GM23248 (cell line): ENCODE results near the gene CUX1. TPM values are rescaled to one million over a fixed set of nuclear protein-coding genes. Genes with fewer than 3 reads are reported as not detected.
A peak's percentile ranks its signal among the peaks of the same experiment; 100 is the strongest.

Experiments
- DNase-seq: peaks from one replicate; pipeline ENCODE4 v3.0.0-alpha.2; 2015
- H2AFZ ChIP-seq: fragments of 200-600 bp; sonication (generic); 2 replicates; pipeline ENCODE4 v1.6.1; 2016; ENCODE audit warnings: antibody characterized with exemption
- H3F3A ChIP-seq: fragments of 200-600 bp; sonication (generic); 2 replicates; pipeline ENCODE4 v1.6.1; 2016; ENCODE audit warnings: mild to moderate bottlenecking, antibody characterized with exemption, mixed run types; ENCODE audit not compliant: insufficient read depth
- H3K27ac ChIP-seq: fragments of 200-600 bp; sonication (generic); 2 replicates; pipeline ENCODE4 v1.5.1; 2016; ENCODE audit warnings: mild to moderate bottlenecking
- H3K27me3 ChIP-seq: fragments of 200-600 bp; sonication (generic); replicated peaks from 2 replicates; pipeline ENCODE4 v1.6.1; 2016; ENCODE audit warnings: mild to moderate bottlenecking; ENCODE audit not compliant: insufficient read depth
- H3K36me3 ChIP-seq: fragments of 200-600 bp; sonication (generic); 2 replicates; pipeline ENCODE4 v1.6.1; 2016; ENCODE audit warnings: low read depth, mild to moderate bottlenecking
- H3K4me1 ChIP-seq: fragments of 200-600 bp; sonication (generic); 2 replicates; pipeline ENCODE4 v1.6.1; 2016; ENCODE audit warnings: mild to moderate bottlenecking; ENCODE audit not compliant: insufficient read depth
- H3K4me2 ChIP-seq: fragments of 200-600 bp; sonication (generic); one replicate; pipeline ENCODE4 v1.6.1; 2016; ENCODE audit warnings: mild to moderate bottlenecking; ENCODE audit not compliant: unreplicated experiment
- H3K4me3 ChIP-seq: fragments of 200-600 bp; sonication (generic); 2 replicates; pipeline ENCODE4 v1.5.1; 2016; ENCODE audit warnings: mild to moderate bottlenecking
- H3K79me2 ChIP-seq: fragments of 200-600 bp; sonication (generic); 2 replicates; pipeline ENCODE4 v1.6.1; 2016; ENCODE audit warnings: mild to moderate bottlenecking; ENCODE audit not compliant: insufficient read depth
- H3K9ac ChIP-seq: fragments of 200-600 bp; sonication (generic); 2 replicates; pipeline ENCODE4 v1.6.1; 2016; ENCODE audit warnings: mild to moderate bottlenecking
- H3K9me2 ChIP-seq: fragments of 200-600 bp; sonication (generic); 2 replicates; pipeline ENCODE4 v1.6.1; 2016; ENCODE audit warnings: mixed run types, mild to moderate bottlenecking, moderate library complexity; ENCODE audit not compliant: insufficient read depth
- H3K9me3 ChIP-seq: fragments of 200-600 bp; sonication (generic); one replicate; pipeline ENCODE4 v1.6.1; 2017; ENCODE audit warnings: low read depth
- H4K20me1 ChIP-seq: fragments of 200-600 bp; sonication (generic); 2 replicates; pipeline ENCODE4 v1.6.0; 2016; ENCODE audit not compliant: insufficient read depth
- EZH2 ChIP-seq: fragments of 200-600 bp; sonication (generic); IDR thresholded peaks from 2 replicates; pipeline ENCODE4 v1.6.1; 2018; ENCODE audit warnings: antibody characterized with exemption, mild to moderate bottlenecking; ENCODE audit not compliant: insufficient read depth, poor library complexity, severe bottlenecking
- EZH2phosphoT487 ChIP-seq: fragments of 200-600 bp; sonication (generic); IDR thresholded peaks from 2 replicates; pipeline ENCODE4 v1.6.1; 2018; ENCODE audit warnings: antibody characterized with exemption, moderate library complexity, mild to moderate bottlenecking, low read depth; ENCODE audit not compliant: insufficient read depth
- WGBS, 2 experiments: methylation state at CpG; one replicate each; pipeline ENCODE4 v1.1.6; 2015 to 2017; ENCODE audit warnings: low lambda C conversion rate in 2 of 2, low coverage in 1 of 2; ENCODE audit errors: missing lambda C conversion rate in 2 of 2; 5-methylcytosine and 5-hydroxymethylcytosine counted together
- in situ Hi-C: fragments of 300-500 bp; cut with MboI; formaldehyde crosslinking; loops from 2 replicates; pipeline ENCODE4 v1.15.0; 2020
- polyA plus RNA-seq: library from polyadenylated mRNA; unstranded; fragments of >200 nt; fragmentation: Nextera tagmentation; extraction: Ambion mirVana; gene quantifications from 2 replicates; pipeline ENCODE4 v1.2.1, GENCODE V29; 2016
- total RNA-seq: library from RNA; depleted of rRNA; stranded (reverse); fragments of >200 nt; shearing (Covaris generic); gene quantifications from 2 replicates; pipeline ENCODE4 v1.2.3, GENCODE V29; 2014

The CUX1 gene
- total and polyA plus RNA-seq, 2 experiments from 2014 or later = 30.2 to 34.9 TPM

DNA sequence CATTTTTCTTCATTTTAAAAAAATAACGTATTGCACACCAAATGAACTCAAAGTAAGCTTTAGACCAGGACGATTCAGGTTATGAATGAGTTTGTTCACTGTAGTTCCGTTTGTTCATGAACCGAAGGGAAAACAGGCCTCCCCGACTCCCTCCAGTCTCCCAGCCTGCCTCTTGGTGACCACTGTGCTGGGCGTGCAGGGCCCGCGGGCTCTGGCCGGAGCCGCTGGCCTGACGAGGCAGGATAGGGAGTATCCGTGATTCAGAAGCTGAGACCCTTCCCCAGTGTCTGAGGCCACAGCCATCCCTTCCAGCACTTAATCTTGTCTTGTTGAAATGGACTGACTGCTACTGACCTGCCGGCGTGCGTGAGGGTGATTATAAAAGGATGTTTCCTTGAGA, 438.5 kb downstream of the CUX1 start:
- Histone ChIP-seq H3K27ac (no peak overlapping the region), H3K9me3 (no peaks in the 10 kb centered on the region), H3K9ac (no peak overlapping the region), H3K79me2 (no peaks in the 10 kb centered on the region), H3K4me2 (no peak overlapping the region), H3K9me2 (no peaks in the 10 kb centered on the region), H3K4me3 (no peak overlapping the region), H4K20me1 (no peaks in the 10 kb centered on the region), H2AFZ (no peak overlapping the region), H3K27me3 (no peaks in the 10 kb centered on the region), H3F3A (no peaks in the 10 kb centered on the region), H3K4me1 (no peaks in the 10 kb centered on the region), H3K36me3 (no peaks in the 10 kb centered on the region)
- TF ChIP-seq EZH2 = no peak
- TF ChIP-seq EZH2phosphoT487 = no peak
- in situ Hi-C loops = no loop called here
- 94 to 95% methylated on average over 15 of the region's 15 CpGs for WGBS, 2 experiments
- DNase-seq = no peak

DNA sequence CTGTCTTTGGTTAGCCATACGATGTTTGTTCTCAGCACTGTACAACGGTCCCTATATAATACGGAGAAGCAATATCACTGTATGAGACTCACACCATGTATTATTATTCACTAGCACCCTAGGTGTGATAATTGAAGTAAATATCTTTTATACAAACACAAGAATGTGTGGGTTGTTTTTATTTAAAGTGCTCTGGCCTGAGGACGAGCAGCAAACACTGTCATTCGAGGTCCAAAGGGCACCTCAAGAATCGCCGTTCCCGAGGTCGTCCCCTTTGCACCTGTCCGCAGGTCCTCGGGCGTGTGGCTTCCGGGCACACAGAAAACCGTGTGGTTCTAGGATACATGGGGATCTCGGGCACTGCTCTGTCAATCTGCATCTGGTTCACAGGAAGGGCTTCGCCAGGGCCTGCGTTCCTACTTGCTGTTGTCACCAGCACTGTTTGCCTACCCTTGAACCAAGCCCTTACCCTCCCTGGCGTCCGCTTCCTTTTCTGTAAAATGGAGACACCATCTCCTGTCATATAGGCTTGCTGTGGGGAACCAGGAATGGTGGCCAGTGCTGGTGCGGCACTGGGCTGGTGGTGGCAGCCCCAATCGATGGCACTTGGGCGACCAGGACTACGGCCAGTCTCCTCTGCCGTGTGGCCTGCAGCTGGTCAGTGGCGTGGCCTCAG, 440.8 kb downstream of the CUX1 start:
- H3K36me3 ChIP-seq = no peaks in the 10 kb centered on the region
- no peak overlapping the region for H2AFZ ChIP-seq
- in situ Hi-C loops = no loop called here
- H3K4me3 ChIP-seq = no peak overlapping the region
- no peaks in the 10 kb centered on the region for H3K79me2 ChIP-seq
- H3K4me1 ChIP-seq = no peaks in the 10 kb centered on the region
- H3K4me2 ChIP-seq = no peak overlapping the region
- H3K27me3 ChIP-seq = no peaks in the 10 kb centered on the region
- no peaks in the 10 kb centered on the region for H4K20me1 ChIP-seq
- WGBS, 2 experiments = 93 to 94% methylated on average over 25 of the region's 25 CpGs
- no peak overlapping the region for H3K27ac ChIP-seq
- H3F3A ChIP-seq = no peaks in the 10 kb centered on the region
- no peaks in the 10 kb centered on the region for H3K9me3 ChIP-seq
- no peak overlapping the region for H3K9ac ChIP-seq
- H3K9me2 ChIP-seq = no peaks in the 10 kb centered on the region
- no peak for DNase-seq
- no peak for TF ChIP-seq EZH2
- TF ChIP-seq EZH2phosphoT487 = no peak

DNA sequence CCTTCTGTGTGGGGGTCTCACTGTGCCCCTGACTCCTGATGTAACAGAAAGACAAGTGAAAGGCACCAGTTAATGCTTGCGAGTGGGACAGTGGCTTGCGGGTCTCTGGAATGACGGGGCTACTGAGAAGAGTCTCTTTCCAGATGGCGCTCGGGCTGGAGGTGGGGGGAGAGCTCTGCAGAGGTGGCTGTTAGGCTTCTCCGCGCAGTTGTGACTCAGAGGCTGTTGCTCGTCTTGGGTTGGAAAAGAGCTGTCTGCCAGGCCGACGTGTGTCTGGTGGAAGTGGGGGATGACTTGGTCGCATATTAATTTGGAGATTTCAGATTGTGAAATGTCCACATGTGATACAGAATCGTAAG, 441.3 kb downstream of the CUX1 start:
- no peaks in the 10 kb centered on the region for H3K27me3 ChIP-seq
- 78 to 80% methylated on average over 12 of the region's 12 CpGs for WGBS, 2 experiments
- H3K27ac ChIP-seq = no peak overlapping the region
- no peaks in the 10 kb centered on the region for H3F3A ChIP-seq
- H3K9me3 ChIP-seq = no peaks in the 10 kb centered on the region
- H3K4me2 ChIP-seq = no peak overlapping the region
- no peak overlapping the region for H3K4me3 ChIP-seq
- H3K9me2 ChIP-seq = no peaks in the 10 kb centered on the region
- no peaks in the 10 kb centered on the region for H3K36me3 ChIP-seq
- no peak overlapping the region for H3K9ac ChIP-seq
- TF ChIP-seq EZH2 (no peak), EZH2phosphoT487 (no peak)
- H3K79me2 ChIP-seq = no peaks in the 10 kb centered on the region
- in situ Hi-C loops = no loop called here
- no peaks in the 10 kb centered on the region for H4K20me1 ChIP-seq
- no peak overlapping the region for H2AFZ ChIP-seq
- H3K4me1 ChIP-seq = no peaks in the 10 kb centered on the region
- DNase-seq = no peak

DNA sequence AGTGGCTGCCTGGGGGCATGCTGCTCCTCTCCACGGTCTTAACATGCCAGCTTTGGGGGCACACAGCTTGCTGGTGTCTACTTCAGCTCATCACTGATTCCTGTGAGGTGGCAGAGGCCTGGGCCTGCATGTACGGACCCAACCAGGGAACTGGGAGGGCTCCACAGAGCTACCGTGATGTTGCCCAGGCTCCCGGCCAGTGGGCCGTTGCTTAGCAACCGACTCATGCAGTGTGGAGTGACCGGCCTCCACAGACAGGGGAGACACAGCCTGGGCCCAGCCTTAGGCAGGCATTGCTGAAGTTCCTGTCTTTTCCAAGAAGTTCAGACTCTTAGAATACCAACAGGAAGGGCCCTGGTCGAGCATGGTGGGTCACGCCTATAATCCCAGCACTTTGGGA, 443.4 kb downstream of the CUX1 start:
- H3K9me2 ChIP-seq = no peaks in the 10 kb centered on the region
- H3K4me3 ChIP-seq = no peak overlapping the region
- H3F3A ChIP-seq = no peaks in the 10 kb centered on the region
- no peak overlapping the region for H3K9ac ChIP-seq
- H3K4me1 ChIP-seq = no peaks in the 10 kb centered on the region
- H3K27me3 ChIP-seq = no peaks in the 10 kb centered on the region
- no peaks in the 10 kb centered on the region for H3K9me3 ChIP-seq
- in situ Hi-C loops = no loop called here
- H3K79me2 ChIP-seq = no peaks in the 10 kb centered on the region
- H3K27ac ChIP-seq = no peak overlapping the region
- no peak overlapping the region for H2AFZ ChIP-seq
- no peak for TF ChIP-seq EZH2
- TF ChIP-seq EZH2phosphoT487 = no peak
- no peaks in the 10 kb centered on the region for H4K20me1 ChIP-seq
- WGBS, 2 experiments = 45 to 48% methylated on average over 9 of the region's 9 CpGs
- no peaks in the 10 kb centered on the region for H3K36me3 ChIP-seq
- H3K4me2 ChIP-seq = no peak overlapping the region
- peak; percentile 54 for DNase-seq

DNA sequence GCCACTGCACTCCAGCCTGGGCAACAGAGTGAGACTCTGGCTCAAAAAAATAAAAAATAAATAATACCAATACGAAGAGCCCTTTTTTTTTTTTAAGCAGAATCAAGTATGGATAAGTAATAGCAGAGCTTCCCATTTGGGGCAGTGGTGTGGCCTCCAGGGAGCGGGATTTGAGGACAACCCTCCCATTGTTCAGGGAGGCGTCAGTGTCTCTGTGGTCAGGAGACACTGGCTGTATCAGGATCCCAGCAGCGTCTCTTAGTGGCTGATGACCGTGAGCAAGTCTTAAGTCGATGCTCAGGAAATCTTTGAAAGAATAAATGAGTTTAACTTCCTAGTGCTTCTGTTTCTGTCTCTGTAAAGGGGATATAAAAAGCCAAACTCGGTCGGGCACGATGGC, 444.0 kb downstream of the CUX1 start:
- Histone ChIP-seq H4K20me1 (no peaks in the 10 kb centered on the region), H3K4me1 (no peaks in the 10 kb centered on the region), H3K27me3 (no peaks in the 10 kb centered on the region), H2AFZ (no peak overlapping the region), H3K9me2 (no peaks in the 10 kb centered on the region), H3K27ac (no peak overlapping the region), H3F3A (no peaks in the 10 kb centered on the region), H3K9ac (no peak overlapping the region), H3K4me2 (no peak overlapping the region), H3K79me2 (no peaks in the 10 kb centered on the region), H3K36me3 (no peaks in the 10 kb centered on the region), H3K9me3 (no peaks in the 10 kb centered on the region), H3K4me3 (no peak overlapping the region)
- 91 to 93% methylated on average over 9 of the region's 9 CpGs for WGBS, 2 experiments
- no peak for TF ChIP-seq EZH2
- no peak for TF ChIP-seq EZH2phosphoT487
- no peak for DNase-seq
- in situ Hi-C loops = no loop called here
